KMS-11 (cell line): ENCODE results near the gene MED4.

Experiments
- H2AFZ ChIP-seq: fragments of 200-600 bp; sonication (generic); 2 replicates; pipeline ENCODE4 v1.6.1; 2016; ENCODE audit warnings: antibody characterized with exemption, mixed run types, low read depth
- H3K27ac ChIP-seq: fragments of 200-600 bp; sonication (generic); 2 replicates; pipeline ENCODE4 v1.6.1; 2016; ENCODE audit warnings: mild to moderate bottlenecking, mixed run types
- H3K27me3 ChIP-seq: fragments of 200-600 bp; sonication (generic); 2 replicates; pipeline ENCODE4 v1.6.1; 2017; ENCODE audit warnings: mild to moderate bottlenecking, low read depth, mixed run types, moderate library complexity; ENCODE audit not compliant: insufficient read depth
- H3K36me3 ChIP-seq: fragments of 200-600 bp; sonication (generic); 2 replicates; pipeline ENCODE4 v1.6.1; 2017; ENCODE audit warnings: mild to moderate bottlenecking, mixed run types; ENCODE audit not compliant: insufficient read depth
- H3K4me1 ChIP-seq: fragments of 200-600 bp; sonication (generic); 2 replicates; pipeline ENCODE4 v1.6.1; 2016; ENCODE audit warnings: mild to moderate bottlenecking, low read depth, mixed run types; ENCODE audit not compliant: poor library complexity, severe bottlenecking
- H3K4me2 ChIP-seq: fragments of 200-600 bp; sonication (generic); 2 replicates; pipeline ENCODE4 v1.7.0; 2016; ENCODE audit warnings: mild to moderate bottlenecking, mixed run types
- H3K4me3 ChIP-seq: fragments of 200-600 bp; sonication (generic); IDR thresholded peaks from 2 replicates; pipeline ENCODE4 v1.6.1; 2017; ENCODE audit warnings: low read depth, low read length, mixed read lengths; ENCODE audit not compliant: insufficient read depth
- H3K79me2 ChIP-seq: fragments of 200-600 bp; sonication (generic); 2 replicates; pipeline ENCODE4 v1.6.1; 2016; ENCODE audit warnings: low read depth, mixed run types; ENCODE audit not compliant: insufficient read depth
- H3K9ac ChIP-seq: fragments of 200-600 bp; sonication (generic); 2 replicates; pipeline ENCODE4 v1.6.1; 2016; ENCODE audit warnings: mild to moderate bottlenecking, mixed run types
- H4K20me1 ChIP-seq: fragments of 200-600 bp; sonication (generic); 2 replicates; pipeline ENCODE4 v1.6.1; 2016; ENCODE audit warnings: mild to moderate bottlenecking, mixed run types; ENCODE audit not compliant: insufficient read depth
- TF ChIP-seq, protein P1 (sequence below): fragments of 200-600 bp; sonication (generic); conservative IDR thresholded peaks from 2 replicates; pipeline ENCODE4 v1.6.1; 2017; ENCODE audit warnings: low read depth, mild to moderate bottlenecking, antibody characterized with exemption, low read length, moderate library complexity, mixed read lengths

The MED4 gene

DNA sequence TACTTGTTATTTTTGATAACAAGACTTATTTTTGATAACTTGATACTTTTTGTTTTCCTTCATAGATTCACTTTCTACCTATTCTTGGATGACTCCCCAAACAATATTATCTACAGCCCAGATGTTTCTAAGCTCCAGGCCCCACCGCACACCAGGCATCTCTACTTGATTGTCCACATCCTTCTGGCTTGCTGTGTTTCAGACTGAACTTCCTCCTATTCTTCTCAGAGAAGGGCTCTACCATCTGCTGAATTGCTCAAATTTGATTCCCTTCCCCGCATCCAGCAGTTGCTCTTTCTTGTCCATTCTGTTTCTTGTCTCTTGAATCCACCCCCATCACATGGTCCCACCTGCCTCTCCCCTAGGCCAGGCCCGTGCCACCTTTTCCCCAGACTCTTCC, 44.4 kb downstream of the MED4 start:
- Histone ChIP-seq H3K4me3 (no peak overlapping the region), H3K27me3 (no peaks in the 10 kb centered on the region), H3K9ac (no peak overlapping the region), H3K4me1 (no peaks in the 10 kb centered on the region), H3K36me3 (no peaks in the 10 kb centered on the region), H2AFZ (no peak overlapping the region), H3K79me2 (no peaks in the 10 kb centered on the region), H3K4me2 (no peak overlapping the region), H3K27ac (no peak overlapping the region), H4K20me1 (no peaks in the 10 kb centered on the region)
- TF ChIP-seq, protein P1, sequence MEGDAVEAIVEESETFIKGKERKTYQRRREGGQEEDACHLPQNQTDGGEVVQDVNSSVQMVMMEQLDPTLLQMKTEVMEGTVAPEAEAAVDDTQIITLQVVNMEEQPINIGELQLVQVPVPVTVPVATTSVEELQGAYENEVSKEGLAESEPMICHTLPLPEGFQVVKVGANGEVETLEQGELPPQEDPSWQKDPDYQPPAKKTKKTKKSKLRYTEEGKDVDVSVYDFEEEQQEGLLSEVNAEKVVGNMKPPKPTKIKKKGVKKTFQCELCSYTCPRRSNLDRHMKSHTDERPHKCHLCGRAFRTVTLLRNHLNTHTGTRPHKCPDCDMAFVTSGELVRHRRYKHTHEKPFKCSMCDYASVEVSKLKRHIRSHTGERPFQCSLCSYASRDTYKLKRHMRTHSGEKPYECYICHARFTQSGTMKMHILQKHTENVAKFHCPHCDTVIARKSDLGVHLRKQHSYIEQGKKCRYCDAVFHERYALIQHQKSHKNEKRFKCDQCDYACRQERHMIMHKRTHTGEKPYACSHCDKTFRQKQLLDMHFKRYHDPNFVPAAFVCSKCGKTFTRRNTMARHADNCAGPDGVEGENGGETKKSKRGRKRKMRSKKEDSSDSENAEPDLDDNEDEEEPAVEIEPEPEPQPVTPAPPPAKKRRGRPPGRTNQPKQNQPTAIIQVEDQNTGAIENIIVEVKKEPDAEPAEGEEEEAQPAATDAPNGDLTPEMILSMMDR, result no peak

DNA sequence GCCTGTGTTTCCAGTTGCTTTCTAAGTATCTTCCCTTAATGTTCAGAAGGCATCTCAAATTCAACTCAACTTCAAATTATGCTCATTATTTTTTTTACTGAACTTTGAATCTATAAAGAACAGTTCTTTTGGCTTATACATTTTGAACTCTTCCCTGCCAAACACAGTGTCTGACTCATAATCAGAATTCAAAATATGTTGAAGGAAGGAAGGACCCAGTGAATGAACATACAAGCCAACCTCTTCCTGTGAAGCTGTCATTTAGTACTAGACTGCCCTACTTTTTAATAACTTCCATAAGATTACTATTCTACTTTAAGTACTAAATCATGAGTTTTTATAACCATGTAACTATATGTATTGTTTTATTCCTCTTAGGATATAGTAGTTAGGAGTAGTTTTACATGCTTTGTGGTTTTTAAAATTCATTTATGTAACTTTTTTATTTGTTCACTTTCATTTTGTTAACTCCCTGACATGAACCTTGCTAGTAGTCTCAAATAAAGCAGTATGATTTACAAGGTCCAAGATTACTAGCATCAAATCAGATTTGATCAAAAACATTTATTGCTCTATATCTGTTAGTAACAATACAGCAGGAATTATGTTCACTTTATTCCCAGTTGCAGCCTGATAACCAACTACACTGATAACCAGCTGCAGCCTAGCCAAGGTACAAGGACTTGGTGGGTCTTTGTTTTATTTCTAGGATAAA, 51.0 kb downstream of the MED4 start:
- Histone ChIP-seq H3K36me3 (no peaks in the 10 kb centered on the region), H3K9ac (no peak overlapping the region), H3K27ac (no peak overlapping the region), H3K79me2 (no peaks in the 10 kb centered on the region), H3K4me3 (no peak overlapping the region), H4K20me1 (no peaks in the 10 kb centered on the region), H2AFZ (no peak overlapping the region), H3K4me2 (no peak overlapping the region), H3K4me1 (peaks cover 1% of the 10 kb centered on the region), H3K27me3 (no peaks in the 10 kb centered on the region)
- TF ChIP-seq, protein P1, result no peak

DNA sequence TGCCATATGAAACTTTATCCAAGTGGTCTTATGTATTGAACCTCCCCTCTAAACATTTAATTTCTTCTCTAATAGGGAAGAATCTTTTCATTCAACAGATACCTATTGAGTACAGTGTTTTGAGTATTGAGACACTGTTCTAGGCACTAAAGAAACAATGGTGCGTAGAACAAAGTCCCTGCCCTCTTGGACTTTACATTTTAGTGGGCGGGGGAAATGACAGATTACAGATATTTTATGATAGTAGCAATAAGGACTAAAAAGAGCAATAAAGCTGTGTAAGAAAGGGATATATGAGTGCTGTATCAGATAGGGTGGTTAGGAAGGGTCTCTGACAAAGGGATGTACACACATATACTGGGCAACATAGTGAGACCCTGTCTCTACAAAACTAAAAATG, 52.0 kb downstream of the MED4 start:
- Histone ChIP-seq H3K36me3 (no peaks in the 10 kb centered on the region), H3K27me3 (no peaks in the 10 kb centered on the region), H3K4me1 (peaks cover 4% of the 10 kb centered on the region), H3K79me2 (no peaks in the 10 kb centered on the region), H4K20me1 (no peaks in the 10 kb centered on the region), H3K4me2 (no peak overlapping the region), H2AFZ (no peak overlapping the region), H3K9ac (no peak overlapping the region), H3K4me3 (no peak overlapping the region), H3K27ac (no peak overlapping the region)
- TF ChIP-seq, protein P1, result no peak

DNA sequence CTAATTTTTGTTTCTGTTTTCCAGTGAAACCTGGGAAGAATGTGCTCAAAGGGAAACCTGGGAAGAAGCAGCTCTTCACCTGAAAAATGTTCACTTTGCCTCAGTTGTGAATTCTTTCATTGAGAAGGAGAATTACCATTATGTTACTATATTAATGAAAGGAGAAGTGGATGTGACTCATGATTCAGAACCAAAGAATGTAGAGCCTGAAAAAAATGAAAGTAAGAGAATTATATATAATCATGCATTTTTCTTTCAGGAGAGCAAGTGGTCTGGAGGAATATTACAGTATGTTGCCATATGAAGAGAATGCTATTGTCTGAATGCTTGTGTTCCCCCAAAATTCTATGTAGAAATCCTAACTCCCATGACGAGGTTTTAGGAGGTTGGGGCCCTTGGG, 54.0 kb downstream of the MED4 start:
- no peak overlapping the region for H3K9ac ChIP-seq
- no peak overlapping the region for H3K27ac ChIP-seq
- H4K20me1 ChIP-seq, result no peaks in the 10 kb centered on the region
- TF ChIP-seq, protein P1, result no peak
- no peak overlapping the region for H2AFZ ChIP-seq
- no peaks in the 10 kb centered on the region for H3K36me3 ChIP-seq
- H3K4me2 ChIP-seq, result no peak overlapping the region
- peaks cover 4% of the 10 kb centered on the region for H3K4me1 ChIP-seq
- no peak overlapping the region for H3K4me3 ChIP-seq
- no peaks in the 10 kb centered on the region for H3K79me2 ChIP-seq
- no peaks in the 10 kb centered on the region for H3K27me3 ChIP-seq
